AG08396 (cell line): ENCODE results near the gene OR6B2.
"Not testable (repeated sequence)": the region's sequence is repeated elsewhere in the genome, so short reads cannot be mapped to it uniquely, and the experiment has no call there.

Experiments
- DNase-seq: peaks from one replicate; pipeline ENCODE4 v3.0.0; 2012; ENCODE audit warnings: low spot score, mixed read lengths

OR6B2 gene

GRCh38 chr2:240030379-240031094 lies at the start of gene OR6B2:
OR6B2 (minus strand) TSS chr2:240030429; CDS start chr2:240030429, 0 bp downstream.
- no peak for DNase-seq

- no peak for DNase-seq
Observed at GRCh38 chr2:240078631-240079030, 48.4 kb upstream of the OR6B2 start.

DNA sequence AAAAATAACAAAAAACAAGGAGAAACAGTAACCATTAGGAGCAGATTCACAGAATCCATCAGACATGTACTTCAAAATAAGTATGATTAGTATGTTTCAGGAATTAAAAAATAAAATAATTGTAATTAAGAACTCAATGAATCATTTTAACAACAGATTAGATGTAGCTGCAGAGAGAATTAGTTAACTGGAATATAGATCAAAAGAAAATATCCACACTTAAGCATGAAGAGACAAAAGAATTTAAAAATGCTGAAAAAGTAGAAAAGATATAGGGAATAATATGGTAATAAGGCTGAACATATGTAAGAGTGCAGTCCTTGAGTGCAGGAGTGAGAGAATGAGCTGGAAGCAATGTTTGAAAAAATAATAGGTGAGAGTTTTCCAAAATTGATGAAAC lies 47.2 kb upstream of the OR6B2 start:
- no peak for DNase-seq

- DNase-seq, result no peak
Observed at GRCh38 chr2:240074545-240074944, 44.3 kb upstream of the OR6B2 start.

- DNase-seq, result no peak
Observed at GRCh38 chr2:240070907-240071306, 40.7 kb upstream of the OR6B2 start.

DNA sequence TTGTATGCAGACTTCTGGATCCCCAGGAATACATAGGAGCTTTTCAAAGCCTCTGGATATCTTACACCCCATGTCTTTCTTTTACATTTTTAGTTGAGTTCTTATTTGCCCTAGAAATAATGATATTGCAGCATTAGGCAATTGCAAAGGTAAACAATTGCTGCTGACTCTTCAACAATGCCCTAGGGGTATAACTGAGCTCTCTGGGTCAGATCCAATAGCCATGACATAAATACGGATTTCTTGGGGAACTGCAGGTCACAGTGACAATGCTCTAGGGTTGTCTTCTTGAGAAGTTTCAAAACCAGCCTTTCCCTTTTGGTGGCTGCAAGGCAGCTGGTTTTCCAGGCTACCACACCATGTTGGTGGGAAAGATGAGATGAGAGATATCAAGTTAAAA lies 39.6 kb upstream of the OR6B2 start:
- DNase-seq, result no peak

DNA sequence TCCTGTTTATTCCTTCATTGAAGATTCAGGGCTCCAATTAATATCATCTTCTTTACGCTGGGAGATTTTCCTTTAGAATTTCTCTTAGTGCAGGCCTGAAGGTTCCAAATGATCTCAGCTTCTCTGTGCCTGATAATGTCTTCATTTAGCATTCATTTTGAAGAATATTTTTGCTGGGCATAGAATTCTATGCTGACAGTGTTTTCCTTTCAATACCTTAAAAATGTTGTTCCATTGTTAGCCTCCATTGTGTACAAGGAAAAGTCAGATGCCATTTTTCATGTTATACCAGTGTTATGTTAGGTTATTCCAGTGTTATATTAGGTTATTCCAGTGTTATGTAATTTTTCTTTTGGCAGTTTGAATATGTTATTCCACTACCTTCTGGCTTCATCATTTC lies 38.0 kb upstream of the OR6B2 start:
- no peak for DNase-seq

DNA sequence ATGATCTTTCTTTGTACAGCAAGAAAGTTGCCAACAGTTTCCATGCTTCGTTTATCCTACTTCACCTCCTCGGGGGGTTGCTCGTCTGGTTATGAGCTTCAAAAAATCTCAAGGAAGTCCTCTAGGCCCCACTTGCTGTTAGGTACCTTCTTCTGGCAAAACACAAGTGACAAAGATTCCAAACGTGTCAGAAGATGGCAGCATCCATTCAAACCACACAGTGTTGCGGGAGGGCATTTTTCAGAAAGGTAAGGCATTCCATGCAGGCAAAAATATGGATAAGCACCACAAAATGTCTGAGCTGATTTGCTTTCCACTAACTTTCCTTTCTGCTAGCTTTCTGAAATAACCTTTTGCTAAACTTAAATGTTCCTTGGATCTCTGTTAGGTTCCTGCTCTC lies 36.3 kb upstream of the OR6B2 start:
- no peak for DNase-seq

DNA sequence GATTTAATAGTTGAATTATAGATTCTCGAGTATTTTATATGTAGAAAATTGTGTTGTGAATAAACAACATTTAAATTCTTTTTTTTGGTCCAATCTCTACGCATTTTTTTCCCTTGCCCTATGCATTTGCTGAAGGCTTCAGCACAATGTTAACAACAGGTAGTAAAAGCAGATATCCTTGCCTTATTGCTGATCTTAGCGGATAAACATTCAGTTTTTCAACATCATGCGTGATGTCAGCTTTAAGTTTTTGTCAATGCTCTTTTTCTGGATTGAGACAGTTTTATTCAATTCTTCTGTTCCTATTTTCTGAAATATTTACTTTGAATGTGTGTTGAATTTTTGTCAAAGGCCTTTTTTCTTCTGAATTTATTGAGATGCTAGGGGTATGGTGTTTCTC lies 34.7 kb upstream of the OR6B2 start:
- DNase-seq, result no peak

DNA sequence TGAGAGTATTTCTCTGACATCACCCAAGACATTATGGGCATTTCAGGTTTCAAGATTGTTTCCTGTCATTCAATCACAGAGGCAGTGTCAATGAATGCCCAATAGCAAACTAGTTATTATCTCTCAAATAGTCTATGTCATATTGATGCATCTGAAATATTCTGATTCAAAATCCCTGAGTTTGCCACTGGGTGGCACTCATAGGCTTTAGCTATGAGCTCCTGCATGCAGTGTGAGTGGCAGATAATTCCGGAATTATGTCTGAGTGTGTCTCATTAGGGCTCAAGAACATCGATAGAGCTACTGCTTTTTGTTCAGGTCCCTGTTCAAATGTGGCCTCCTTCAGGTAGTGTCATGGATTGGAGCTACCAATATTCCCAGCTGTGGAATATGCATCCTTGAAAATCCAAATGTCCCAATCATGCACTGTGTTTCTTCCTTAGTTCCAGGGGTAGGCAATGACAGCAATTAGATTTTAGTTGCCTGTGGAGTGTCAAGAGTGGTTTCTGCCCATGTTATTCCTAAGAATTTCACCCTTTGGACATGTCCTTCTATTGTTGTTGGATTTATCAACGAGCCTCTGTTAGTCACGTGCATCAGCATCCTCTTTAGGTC lies 30.9 kb upstream of the OR6B2 start:
- peak; percentile 62 for DNase-seq

- no peak for DNase-seq
Observed at GRCh38 chr2:240056678-240057077, 26.4 kb upstream of the OR6B2 start.

- DNase-seq, result no peak
Observed at GRCh38 chr2:240055177-240055917, 25.1 kb upstream of the OR6B2 start.

GRCh38 chr2:240053173-240054155 lies 23.2 kb upstream of the OR6B2 start, which contains the start of gene OR6B3:
OR6B3 (minus strand) TSS chr2:240053521.
- DNase-seq, result no peak

DNA sequence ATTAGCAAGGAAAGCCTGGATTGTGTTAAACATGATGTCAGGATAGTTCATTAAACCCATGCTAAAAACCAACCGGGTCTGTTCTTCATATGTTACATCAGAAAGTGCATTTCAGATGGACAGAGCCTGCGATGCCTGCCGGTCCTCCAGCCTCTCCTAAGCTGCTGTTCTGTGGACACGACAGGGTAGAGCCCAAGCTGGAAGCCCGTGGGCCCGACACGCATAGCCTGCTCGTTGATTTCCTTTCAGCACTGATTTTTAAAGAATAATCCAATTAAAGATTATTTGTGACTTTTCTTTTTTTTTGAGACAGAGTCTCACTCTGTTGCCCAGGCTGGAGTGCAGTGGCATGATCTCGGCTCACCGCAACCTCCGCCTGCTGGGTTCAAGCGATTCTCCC lies 22.3 kb upstream of the OR6B2 start:
- no peak for DNase-seq

DNA sequence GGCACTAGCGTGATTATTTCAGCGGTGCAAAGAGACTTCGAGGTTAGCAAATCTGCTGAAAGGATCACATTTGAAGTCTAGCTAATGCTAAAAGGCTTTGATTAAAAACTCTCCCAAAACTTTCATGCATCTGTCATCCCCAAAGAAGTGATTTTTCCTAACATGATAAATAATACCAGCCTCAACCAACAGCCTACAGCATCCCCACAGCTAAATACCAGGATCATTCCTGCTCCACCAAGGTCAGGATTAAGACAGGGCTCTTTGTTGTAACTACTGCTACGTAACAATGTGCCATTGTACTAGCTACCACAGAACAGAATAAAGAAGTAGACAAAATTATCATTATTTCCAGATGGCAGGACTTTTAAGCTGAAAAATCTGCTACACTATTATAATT lies 21.5 kb upstream of the OR6B2 start:
- DNase-seq, result no peak

GRCh38 chr2:240050278-240050677 lies 20.0 kb upstream of the OR6B2 start:
- DNase-seq, result no peak

DNA sequence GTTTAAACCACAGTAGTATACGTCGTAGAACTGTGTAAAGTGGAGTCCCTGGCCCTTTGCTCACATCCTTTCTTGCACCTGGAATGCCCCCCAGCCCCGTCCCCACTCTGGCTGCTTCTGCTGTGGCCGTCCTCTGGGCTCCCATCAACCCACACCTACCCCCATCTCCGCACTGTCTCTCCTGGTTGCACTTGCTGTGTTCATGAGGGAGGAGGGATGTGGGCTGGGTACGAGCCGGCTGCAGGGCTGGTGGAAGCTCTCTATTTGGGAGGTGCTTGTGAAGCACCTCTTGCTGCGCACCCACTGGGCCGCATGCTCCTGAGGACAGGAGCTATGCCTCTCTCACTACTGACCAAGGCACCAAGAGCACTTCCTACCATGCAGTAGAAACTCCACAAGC lies 18.0 kb upstream of the OR6B2 start:
- no peak for DNase-seq

- DNase-seq, result no peak
Observed at GRCh38 chr2:240045098-240045497, 14.9 kb upstream of the OR6B2 start.

DNA sequence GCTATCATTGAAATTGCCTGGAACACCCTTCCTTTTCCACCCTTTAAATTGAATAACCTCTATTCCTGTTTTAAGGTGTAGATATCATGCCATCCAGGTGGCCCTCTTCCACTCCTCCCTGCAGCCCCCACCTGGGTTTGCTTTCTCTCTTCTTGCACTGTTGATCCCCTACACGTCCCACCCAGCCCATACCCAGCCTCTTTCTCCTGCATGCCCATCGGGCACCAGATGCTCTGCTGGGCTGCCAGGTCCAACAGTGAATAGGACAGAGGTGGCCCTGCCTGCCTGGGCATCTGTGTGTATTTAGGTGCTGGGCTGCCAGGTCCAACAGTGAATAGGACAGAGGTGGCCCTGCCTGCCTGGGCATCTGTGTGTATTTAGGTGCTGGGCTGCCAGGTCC lies 13.9 kb upstream of the OR6B2 start:
- DNase-seq, result not testable (repeated sequence)

DNA sequence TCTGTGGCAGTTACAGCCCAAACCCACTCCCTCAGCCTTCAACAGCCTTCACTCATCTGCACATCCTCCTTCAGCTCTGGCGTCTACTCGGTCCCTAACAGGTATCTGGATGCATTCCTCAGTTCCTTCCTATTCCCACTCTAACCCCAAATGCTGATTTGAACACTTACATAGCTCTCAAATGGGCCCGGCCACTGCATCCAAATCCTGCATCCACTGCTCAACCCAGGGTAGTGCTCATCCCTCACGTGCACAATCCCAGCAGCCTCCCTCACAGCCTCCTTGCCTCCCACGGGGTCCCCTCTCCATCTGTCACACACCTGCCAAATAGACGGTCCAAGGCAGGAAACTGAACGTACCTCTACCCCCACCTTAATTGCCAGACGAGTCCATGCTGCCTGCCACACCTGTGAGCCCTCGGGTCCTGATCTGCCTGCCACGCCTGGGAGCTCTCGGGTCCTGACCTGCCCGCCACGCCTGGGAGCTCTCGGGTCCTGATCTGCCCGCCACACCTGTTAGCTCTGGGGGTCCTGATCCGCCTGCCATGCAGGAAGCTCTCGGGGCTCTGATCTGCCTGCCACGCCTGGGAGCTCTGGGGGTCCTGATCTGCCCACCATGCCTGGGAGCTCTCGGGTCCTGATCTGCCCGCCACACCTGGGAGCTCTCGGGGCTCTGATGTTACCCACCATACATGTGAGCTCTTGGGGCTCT lies 13.2 kb upstream of the OR6B2 start:
- no peak for DNase-seq

DNA sequence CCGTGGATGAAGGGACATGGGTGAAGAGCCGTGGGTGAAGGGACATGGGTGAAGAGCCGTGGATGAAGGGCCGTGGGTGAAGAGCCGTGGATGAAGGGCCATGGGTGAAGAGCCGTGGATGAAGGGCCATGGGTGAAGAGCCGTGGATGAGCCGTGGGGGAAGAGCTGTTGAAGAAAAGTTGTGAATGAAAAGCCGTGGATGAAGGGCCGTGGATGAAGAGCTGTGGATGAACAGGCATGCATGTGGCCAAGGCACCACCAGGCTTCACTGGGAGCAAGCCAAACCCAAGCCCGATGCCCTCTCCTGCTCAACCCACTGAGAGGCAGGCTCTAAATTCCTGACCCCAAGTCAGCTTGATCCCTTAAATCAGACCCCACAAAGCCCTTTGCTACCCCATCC lies 12.5 kb upstream of the OR6B2 start:
- no peak for DNase-seq
